Kidney tubule cell (primary cell): Measurements from ENCODE around the gene JTB.

Source experiments
- DNase-seq: peaks from one replicate; pipeline ENCODE4 v3.0.0-alpha.2; 2018; ENCODE audit warnings: low spot score

JTB gene

GRCh38 chr1:153978274-153978909 lies 918 bp upstream of the JTB start:
- no peak for DNase-seq

GRCh38 chr1:153976819-153977249 lies 640 bp downstream of the JTB start:
- DNase-seq, result no peak

GRCh38 chr1:153973525-153973924 lies 3.9 kb downstream of the JTB start:
- DNase-seq, result no peak

GRCh38 chr1:153973071-153973470 lies 4.4 kb downstream of the JTB start:
- no peak for DNase-seq

- no peak for DNase-seq
Measured at GRCh38 chr1:153970346-153970745, 7.1 kb downstream of the JTB start.

GRCh38 chr1:153968972-153969371 lies 8.5 kb downstream of the JTB start:
- DNase-seq, result no peak

- no peak for DNase-seq
Measured at GRCh38 chr1:153968408-153968807, 9.1 kb downstream of the JTB start.

GRCh38 chr1:153968000-153968363 lies 9.5 kb downstream of the JTB start:
- DNase-seq, result no peak

- DNase-seq, result peak; percentile 97
Measured at GRCh38 chr1:153967107-153967999, 10.1 kb downstream of the JTB start, which contains the start of gene CREB3L4. TSS of gene CREB3L4 (plus strand) at chr1:153967902. CDS start at chr1:153968526, 624 bp downstream.

- DNase-seq, result peak; percentile 82
Measured at GRCh38 chr1:153963850-153964331, 13.6 kb downstream of the JTB start.

- peak; percentile 97 for DNase-seq
Measured at GRCh38 chr1:153963030-153963849, 14.2 kb downstream of the JTB start, which contains the start of gene SLC39A1. TSS of gene SLC39A1 (minus strand) at chr1:153963537. CDS start at chr1:153962715, 822 bp downstream.

- DNase-seq, result peak; percentile 88
Measured at GRCh38 chr1:153962088-153963029, 15.1 kb downstream of the JTB start.

- no peak for DNase-seq
Measured at GRCh38 chr1:153961421-153961820, 16.1 kb downstream of the JTB start.

GRCh38 chr1:153960206-153960605 lies 17.3 kb downstream of the JTB start:
- DNase-seq, result no peak

GRCh38 chr1:153959454-153959853 lies 18.0 kb downstream of the JTB start:
- no peak for DNase-seq

GRCh38 chr1:153958961-153959260 lies 18.6 kb downstream of the JTB start:
- DNase-seq, result no peak

- DNase-seq, result peak; percentile 99
Measured at GRCh38 chr1:153958111-153958960, 19.1 kb downstream of the JTB start, which contains the start of gene CRTC2. TSS of gene CRTC2 (minus strand) at chr1:153958612. CDS start at chr1:153958497, 115 bp downstream.

GRCh38 chr1:153957744-153958110 lies 19.7 kb downstream of the JTB start:
- DNase-seq, result peak; percentile 56

- no peak for DNase-seq
Measured at GRCh38 chr1:153956997-153957715, 20.3 kb downstream of the JTB start.
